ENCODE data around the gene NHEJ1.
A peak's percentile ranks its signal among the peaks of the same experiment; 100 is the strongest.

The NHEJ1 gene

DNA sequence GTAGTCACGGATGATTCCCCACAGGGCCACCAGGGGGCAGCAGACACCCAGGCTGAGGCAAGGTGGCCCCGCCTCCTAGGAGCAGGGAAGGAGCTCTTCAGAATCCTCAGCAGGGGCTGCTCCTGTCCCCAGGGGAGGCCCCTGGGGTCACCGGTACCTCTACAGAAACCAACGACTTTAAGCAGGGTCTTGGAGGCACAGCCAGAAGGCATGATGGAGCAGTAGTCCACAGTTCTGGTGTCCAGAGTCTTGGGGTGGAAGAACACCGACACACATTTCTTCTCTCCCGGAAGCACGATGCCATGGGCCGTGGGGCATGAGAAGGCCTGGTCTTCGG, 130.8 kb downstream of the NHEJ1 start:
- TF ChIP-seq, protein P1, sequence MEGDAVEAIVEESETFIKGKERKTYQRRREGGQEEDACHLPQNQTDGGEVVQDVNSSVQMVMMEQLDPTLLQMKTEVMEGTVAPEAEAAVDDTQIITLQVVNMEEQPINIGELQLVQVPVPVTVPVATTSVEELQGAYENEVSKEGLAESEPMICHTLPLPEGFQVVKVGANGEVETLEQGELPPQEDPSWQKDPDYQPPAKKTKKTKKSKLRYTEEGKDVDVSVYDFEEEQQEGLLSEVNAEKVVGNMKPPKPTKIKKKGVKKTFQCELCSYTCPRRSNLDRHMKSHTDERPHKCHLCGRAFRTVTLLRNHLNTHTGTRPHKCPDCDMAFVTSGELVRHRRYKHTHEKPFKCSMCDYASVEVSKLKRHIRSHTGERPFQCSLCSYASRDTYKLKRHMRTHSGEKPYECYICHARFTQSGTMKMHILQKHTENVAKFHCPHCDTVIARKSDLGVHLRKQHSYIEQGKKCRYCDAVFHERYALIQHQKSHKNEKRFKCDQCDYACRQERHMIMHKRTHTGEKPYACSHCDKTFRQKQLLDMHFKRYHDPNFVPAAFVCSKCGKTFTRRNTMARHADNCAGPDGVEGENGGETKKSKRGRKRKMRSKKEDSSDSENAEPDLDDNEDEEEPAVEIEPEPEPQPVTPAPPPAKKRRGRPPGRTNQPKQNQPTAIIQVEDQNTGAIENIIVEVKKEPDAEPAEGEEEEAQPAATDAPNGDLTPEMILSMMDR (IDR thresholded peaks at IDR 0.05; ENCODE audit: low read length, missing control alignments): peak; percentile 91
- no peak overlapping the region for H3K4me3 ChIP-seq (replicated peaks; ENCODE audit: low read depth, low read length)
- peak; percentile 79 for DNase-seq (ENCODE audit: low read depth)

DNA sequence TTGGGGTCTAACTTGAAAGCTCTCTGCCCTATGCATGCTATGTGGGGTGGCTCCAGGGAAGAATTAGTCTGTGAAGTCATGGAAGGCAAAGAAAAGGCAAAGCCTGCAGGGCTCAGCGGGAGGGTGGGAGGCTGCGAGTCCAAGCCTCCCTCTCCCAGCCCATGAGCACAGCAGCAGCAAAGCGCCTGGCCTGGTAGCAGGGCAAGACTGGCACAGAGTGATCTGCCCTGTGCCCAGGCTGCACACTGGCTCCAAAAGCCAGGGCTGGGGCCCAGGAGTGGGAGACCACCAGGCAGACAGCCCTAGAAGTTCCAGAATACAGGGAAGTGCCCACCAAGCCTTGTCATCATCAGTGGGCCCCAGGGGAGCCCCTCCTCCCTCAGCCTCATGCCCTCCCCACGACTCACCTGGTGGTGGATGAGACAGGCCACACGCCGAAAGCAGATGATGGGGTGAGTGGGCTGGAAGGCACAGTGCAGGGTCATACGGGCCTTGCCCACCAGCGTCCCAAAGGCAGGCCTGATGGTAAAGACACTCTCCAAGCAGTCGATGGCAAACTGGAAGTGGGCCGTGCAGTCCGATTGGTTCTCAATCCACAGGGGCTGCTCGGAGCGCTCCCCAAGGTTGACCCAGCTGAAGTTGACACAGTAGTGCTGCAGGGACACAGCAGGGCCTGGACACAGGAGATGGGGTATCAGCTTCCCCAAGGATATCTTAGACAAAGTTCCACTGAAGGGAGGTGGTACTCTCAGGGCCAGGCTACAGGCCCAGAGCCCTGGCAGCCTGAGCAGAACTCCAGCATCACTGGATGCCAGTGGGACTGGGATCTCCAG, 131.4 kb downstream of the NHEJ1 start:
- TF ChIP-seq, protein P1 (IDR thresholded peaks at IDR 0.05; ENCODE audit: low read length, missing control alignments): no peak
- H3K4me3 ChIP-seq (replicated peaks; ENCODE audit: low read depth, low read length): no peak overlapping the region
- DNase-seq (ENCODE audit: low read depth): no peak

DNA sequence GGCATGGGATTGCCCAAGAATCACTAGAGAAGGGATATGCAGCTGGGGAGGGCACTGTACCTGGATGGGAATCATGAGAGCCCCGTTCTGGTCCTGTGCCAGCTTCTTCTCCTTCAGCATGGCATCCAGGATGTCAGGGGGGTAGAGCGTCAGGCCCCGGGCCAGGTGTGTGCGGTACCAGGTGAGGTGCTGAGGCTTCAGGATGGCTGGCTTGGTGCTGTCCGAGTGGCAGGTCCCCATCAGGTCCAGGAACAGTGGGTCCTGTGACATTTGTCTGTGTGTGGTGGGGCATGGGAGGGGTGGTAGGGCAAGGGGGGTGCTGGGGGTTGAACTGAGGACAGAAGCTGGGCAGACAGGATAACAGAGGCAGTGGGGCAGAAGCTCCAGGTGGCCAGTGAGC, 132.5 kb downstream of the NHEJ1 start:
- TF ChIP-seq, protein P1 (IDR thresholded peaks at IDR 0.05; ENCODE audit: low read length, missing control alignments): no peak
- H3K4me3 ChIP-seq (replicated peaks; ENCODE audit: low read depth, low read length): no peak overlapping the region
- no peak for DNase-seq (ENCODE audit: low read depth)

DNA sequence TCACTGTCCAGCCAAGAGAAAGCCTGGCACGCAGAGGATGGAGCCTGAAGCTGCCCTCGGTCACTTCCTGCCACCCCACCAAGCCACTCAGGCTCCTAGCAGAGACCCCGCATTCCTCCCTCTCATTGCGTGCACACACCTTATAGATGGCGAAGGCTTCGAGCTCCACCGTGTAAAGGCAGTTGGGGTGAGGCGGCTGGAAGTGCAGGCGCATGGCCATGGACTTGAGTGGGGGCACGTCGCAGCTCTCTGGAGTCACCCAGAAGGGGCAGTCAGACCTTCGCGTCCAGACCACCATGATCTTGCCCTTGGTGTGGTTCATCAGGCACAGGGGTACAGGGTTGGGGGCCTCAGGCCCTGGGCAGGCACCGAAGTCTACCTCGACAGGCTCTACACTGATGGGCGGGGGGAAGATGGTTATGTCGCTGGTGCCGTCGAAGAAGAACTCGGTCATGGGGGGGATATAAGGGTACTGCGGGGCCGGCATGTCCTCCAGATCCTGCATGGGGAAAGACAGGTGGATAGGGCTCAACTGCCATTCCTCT, 133.0 kb downstream of the NHEJ1 start:
- H3K4me3 ChIP-seq (replicated peaks; ENCODE audit: low read depth, low read length): no peak overlapping the region
- no peak for DNase-seq (ENCODE audit: low read depth)
- TF ChIP-seq, protein P1 (IDR thresholded peaks at IDR 0.05; ENCODE audit: low read length, missing control alignments): no peak

DNA sequence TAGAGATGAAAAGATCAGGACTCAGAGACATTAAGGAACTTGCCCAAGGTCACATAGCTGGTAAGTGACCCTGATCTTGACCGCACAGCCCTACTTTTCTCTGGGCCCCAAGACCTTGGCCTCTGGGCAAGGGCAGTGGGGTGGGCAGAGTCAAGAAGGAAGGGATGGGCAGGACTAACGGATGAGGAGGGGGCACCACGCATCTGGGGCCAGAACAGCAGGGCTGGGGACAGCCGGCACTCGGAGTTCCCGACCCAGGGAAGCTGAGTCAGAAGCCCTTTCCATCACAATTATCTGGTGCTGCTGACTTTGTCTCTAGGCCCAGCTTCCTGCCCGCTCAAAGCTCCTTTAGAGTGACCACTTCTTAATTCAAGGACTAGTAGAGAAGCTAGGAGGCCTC, 133.7 kb downstream of the NHEJ1 start:
- H3K4me3 ChIP-seq (replicated peaks; ENCODE audit: low read depth, low read length): no peak overlapping the region
- TF ChIP-seq, protein P1 (IDR thresholded peaks at IDR 0.05; ENCODE audit: low read length, missing control alignments): no peak
- DNase-seq (ENCODE audit: low read depth): no peak

DNA sequence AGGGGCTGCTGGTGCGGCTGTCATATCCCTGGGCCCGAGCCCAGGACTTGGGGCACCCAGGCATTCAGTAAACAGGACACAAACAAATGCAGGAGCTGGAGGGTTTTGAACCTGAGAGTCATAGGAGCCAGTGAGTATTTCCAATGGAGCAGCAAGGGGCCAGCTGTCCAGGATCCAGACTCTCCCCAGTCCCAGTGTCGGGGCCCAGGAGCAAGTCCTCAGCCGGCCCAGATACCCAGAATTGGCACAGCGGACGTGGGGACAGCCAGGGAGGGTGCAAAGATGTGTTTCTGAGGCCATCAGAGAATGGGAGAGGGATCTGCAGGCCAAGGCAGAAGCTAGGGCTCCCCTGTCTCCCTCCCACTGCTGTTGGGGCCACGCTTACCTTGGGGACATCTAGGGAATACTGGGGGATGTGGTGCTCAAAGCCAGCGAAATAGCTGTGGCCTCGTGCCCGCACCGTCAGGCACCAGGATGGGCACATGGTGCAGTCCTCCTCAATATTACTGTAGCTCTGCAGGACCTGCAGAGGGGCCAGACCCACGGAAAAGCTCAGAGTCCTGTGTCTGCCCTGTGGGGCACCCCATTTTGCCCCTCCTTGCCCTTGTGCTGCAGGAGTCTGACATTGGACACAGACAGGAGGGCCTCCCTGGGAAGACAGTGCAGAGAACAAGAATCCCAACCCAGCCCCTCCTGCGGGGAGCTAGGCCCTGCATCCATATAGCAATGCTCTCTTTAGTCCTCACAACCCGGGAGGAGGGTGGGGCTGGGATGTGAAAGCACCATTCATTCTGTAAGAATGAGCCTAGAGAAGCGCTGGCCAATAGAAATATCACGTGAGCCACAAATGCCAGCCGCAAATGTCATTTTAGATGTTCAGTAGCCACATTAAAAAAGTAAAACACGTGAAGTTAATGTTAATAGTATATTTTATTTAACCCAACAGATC, 134.7 kb downstream of the NHEJ1 start:
- H3K4me3 ChIP-seq (replicated peaks; ENCODE audit: low read depth, low read length): no peak overlapping the region
- TF ChIP-seq, protein P1 (IDR thresholded peaks at IDR 0.05; ENCODE audit: low read length, missing control alignments): no peak
- no peak for DNase-seq (ENCODE audit: low read depth)

All from fibroblast of pulmonary artery (primary cell).